Liver (tissue), 3 donors: ENCODE results near the gene ZCCHC12.

Source experiments
- CTCF ChIP-seq: fragments of 150-350 bp; IDR thresholded peaks from 2 replicates; pipeline ENCODE4 v1.5.1; 2017; ENCODE audit warnings: improper control_type of control experiment, low read depth, low read length; ENCODE audit not compliant: missing input control
- JUND ChIP-seq, 2 donors: IDR thresholded peaks; 2 replicates each; pipeline ENCODE4 v1.6.1; 2016; ENCODE audit warnings: antibody characterized with exemption in 2 of 2
- REST ChIP-seq: IDR thresholded peaks from 2 replicates; pipeline ENCODE4 v1.6.1; 2016; ENCODE audit warnings: antibody characterized with exemption, mild to moderate bottlenecking
- SP1 ChIP-seq: IDR thresholded peaks from 2 replicates; pipeline ENCODE4 v1.6.1; 2018; ENCODE audit warnings: antibody characterized with exemption, mild to moderate bottlenecking
- donor health status: healthy.
- donor health status: healthy.

- no peak for TF ChIP-seq CTCF
- TF ChIP-seq REST: no peak
- no peak for TF ChIP-seq JUND (IDR thresholded peaks at IDR 0.05)
- no peak for TF ChIP-seq SP1
These were observed 39.4 kb downstream of the ZCCHC12 start for GRCh38 chrX:118862979-118863378.
